GM12873 (cell line): ENCODE data around the gene CLK1.

Experiments used
- CTCF ChIP-seq: IDR thresholded peaks from 2 replicates; pipeline ENCODE4 v1.5.1; 2012; ENCODE audit warnings: low read depth, mild to moderate bottlenecking, moderate library complexity, low read length, control low read depth; ENCODE audit not compliant: insufficient read depth; ENCODE audit errors: missing control alignments

The CLK1 gene

DNA sequence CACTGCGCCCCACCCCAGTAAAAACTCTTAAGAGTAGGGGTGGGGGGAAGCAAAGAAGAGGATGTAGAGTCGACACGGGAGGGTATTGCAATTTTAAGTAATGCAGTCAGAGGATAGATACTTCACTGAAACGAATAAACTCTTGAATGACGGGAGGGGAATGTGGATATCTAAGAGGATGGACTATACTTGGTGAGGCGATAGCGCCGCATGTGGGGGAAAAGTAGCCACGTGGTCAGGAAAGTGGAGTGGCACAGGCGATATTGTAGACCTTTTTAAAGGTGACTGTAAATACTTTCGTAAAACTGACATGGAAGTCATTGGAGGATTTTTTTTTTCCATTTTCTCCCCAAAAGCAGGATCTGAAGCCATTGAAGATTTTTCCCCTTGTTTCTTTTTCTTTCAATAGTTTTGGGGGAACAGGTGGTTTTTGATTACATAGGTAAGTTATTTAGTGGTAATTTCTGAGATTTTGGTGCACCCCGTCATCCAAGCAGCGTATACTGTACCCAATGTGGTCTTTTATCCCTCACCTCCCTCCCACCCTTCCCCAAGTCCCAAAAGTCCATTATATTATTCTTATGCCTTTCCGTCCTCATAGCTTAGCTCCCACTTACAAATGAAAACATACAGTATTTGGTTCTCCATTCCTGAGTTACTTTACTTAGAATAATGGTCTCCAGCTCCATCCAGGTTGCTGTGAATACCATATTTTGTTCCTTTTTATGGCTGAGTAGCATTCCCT lies 13.8 kb downstream of the CLK1 start:
- TF ChIP-seq CTCF = no peak

GRCh38 chr2:200847939-200848338 lies 16.5 kb downstream of the CLK1 start:
- no peak for TF ChIP-seq CTCF

DNA sequence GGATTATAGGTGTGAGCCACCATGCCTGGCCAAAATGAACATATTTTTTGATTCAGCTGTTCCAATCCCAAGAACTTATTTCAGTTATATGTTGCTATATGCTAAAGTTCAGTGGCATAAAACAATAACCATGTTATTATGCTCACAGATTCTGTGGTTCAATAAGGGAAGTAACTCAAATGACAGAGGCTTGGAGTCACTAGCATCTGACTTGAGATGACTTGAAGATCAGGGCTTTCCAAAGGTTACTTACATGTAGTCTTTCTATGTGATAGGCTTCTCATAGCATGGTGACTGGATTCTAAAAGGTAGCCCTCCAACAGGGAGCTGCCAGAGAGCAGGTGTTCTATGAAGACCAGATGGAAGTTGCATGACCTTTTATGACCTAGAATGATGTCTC lies 17.2 kb downstream of the CLK1 start:
- no peak for TF ChIP-seq CTCF

GRCh38 chr2:200845669-200846325 lies 18.7 kb downstream of the CLK1 start:
- no peak for TF ChIP-seq CTCF

DNA sequence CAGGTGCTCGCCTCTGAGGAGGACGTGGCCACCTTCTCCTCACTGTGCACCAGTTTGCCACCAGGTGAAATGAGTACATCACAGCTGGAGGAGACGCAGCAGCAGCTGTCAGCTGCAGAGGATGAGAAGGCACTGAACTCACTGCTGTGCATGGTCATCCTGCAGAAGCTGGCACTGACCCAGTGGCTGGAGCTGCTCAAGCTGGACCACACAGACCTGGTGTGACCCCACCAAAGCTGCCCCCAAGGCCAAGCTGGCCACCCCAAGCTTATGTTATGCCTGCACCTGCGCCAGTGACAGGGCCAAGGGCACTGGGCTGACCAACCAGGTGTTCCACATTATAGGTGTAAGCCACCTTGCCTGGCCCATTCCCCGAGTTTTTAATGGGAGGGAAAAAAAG lies 19.3 kb downstream of the CLK1 start:
- no peak for TF ChIP-seq CTCF

DNA sequence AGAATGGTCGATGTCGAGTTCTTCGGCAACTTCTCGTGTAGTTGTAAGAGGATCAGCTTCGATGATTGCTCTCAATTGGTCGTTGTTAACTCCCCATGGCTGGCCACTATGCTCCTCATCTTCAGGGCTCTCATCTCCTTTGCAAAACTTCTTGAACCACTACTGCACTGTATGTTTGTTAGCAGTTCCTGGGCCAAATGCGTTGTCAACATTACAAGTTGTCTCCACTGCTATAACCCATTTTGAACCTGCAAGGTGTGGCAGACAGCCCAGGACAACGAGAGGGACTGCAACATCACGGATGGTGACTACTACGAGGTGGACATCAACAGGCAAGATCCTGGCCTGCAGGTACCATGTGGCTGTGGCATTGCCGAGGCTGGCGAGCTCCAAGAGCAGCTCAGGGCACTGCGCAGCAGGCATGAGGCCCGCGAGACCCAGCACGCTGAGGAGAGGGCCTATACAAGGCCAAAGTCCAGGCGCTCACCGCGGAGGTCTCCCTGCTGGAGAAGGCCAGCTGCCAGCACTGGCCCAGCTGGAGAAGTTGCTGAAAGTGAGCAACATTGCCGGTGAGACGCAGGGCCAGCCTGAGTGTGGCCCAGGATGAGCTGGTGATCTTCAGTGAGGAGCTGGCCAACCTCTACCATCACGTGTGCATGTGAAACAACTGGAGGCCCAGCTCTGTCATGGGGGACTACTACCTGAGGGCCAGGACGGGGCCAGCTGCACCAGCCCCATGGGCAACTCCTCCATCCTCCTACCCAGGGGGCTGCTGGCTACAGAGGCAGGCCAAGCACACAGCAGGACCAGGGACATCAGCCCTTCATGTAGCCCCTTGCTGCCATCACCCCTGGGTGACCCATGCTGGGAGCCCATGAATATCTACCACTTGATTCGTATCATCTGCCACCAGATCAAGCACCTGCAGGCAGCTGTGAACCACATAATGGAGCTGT lies 20.2 kb downstream of the CLK1 start:
- TF ChIP-seq CTCF = no peak

- no peak for TF ChIP-seq CTCF
Observed at GRCh38 chr2:200839513-200839912, 24.9 kb downstream of the CLK1 start.
